PFSK-1 (cell line): ENCODE measurements around the gene IDI2.

Source experiments
- POLR2AphosphoS5 ChIP-seq: IDR thresholded peaks from 2 replicates; pipeline ENCODE4 v1.6.1; 2012; ENCODE audit warnings: low read depth, mild to moderate bottlenecking, control low read depth, low read length, moderate library complexity
- TF ChIP-seq, protein P1 (sequence below), 2 experiments: IDR thresholded peaks; 2 replicates each; pipeline versions ENCODE4 v1.6.1 to v1.8.0; 2011 to 2012; ENCODE audit warnings: low read depth in 2 of 2, low read length in 2 of 2, control low read depth in 1 of 2, inconsistent platforms in 1 of 2, mild to moderate bottlenecking in 1 of 2, moderate library complexity in 1 of 2; ENCODE audit not compliant: insufficient read depth in 1 of 2

DNA sequence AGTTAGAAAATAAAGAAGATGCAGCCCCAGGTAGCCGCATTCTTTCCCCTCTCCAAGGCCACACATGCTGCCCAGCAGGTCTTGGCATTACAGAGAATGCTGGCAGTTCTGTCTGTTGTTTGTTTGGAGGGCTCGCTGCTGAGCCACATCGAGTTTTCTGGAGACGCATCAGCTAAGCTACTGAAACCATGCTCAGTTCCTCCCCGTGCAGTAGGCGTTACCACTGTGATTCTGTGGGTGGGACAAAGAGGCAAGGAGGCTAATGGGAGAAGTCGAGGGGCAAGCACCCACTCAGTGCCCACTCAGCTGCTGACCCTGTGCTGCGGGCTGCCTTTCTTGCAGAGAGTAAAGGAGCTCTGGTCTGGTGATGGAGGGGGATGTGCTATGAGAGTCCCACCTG is 52.9 kb downstream of the IDI2 start:
- TF ChIP-seq, protein P1, sequence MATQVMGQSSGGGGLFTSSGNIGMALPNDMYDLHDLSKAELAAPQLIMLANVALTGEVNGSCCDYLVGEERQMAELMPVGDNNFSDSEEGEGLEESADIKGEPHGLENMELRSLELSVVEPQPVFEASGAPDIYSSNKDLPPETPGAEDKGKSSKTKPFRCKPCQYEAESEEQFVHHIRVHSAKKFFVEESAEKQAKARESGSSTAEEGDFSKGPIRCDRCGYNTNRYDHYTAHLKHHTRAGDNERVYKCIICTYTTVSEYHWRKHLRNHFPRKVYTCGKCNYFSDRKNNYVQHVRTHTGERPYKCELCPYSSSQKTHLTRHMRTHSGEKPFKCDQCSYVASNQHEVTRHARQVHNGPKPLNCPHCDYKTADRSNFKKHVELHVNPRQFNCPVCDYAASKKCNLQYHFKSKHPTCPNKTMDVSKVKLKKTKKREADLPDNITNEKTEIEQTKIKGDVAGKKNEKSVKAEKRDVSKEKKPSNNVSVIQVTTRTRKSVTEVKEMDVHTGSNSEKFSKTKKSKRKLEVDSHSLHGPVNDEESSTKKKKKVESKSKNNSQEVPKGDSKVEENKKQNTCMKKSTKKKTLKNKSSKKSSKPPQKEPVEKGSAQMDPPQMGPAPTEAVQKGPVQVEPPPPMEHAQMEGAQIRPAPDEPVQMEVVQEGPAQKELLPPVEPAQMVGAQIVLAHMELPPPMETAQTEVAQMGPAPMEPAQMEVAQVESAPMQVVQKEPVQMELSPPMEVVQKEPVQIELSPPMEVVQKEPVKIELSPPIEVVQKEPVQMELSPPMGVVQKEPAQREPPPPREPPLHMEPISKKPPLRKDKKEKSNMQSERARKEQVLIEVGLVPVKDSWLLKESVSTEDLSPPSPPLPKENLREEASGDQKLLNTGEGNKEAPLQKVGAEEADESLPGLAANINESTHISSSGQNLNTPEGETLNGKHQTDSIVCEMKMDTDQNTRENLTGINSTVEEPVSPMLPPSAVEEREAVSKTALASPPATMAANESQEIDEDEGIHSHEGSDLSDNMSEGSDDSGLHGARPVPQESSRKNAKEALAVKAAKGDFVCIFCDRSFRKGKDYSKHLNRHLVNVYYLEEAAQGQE (IDR thresholded peaks at IDR 0.05; ENCODE audit: insufficient read depth in 1 of 2, low read depth in 2 of 2, low read length in 2 of 2), result no peak
- no peak for TF ChIP-seq POLR2AphosphoS5
